A673 (cell line): ENCODE data around the gene PPARG. TPM values are rescaled to one million over a fixed set of nuclear protein-coding genes. Genes with fewer than 3 reads are reported as not detected.

Experiments
- BruUV-seq: library from RNA; stranded (reverse); fragments of 400-500 nt; replicated peaks from 2 replicates; lab custom pipeline; 2021; lab: Mats Ljungman, UMichigan
- CTCF ChIA-PET: fragments of 300-600 bp; sonication (Branson Sonifier 250); formaldehyde crosslinking; loops from one replicate; lab custom pipeline; 2022; ENCODE audit warnings: antibody characterized with exemption; lab: Charles Lee
- POLR2A ChIA-PET: fragments of 300-600 bp; sonication (Branson Sonifier 250); formaldehyde crosslinking; loops from one replicate; lab custom pipeline; 2022; ENCODE audit warnings: antibody characterized with exemption; ENCODE audit not compliant: low non-redundant PET; lab: Charles Lee
- DNase-seq: peaks from one replicate; pipeline ENCODE4 v3.0.0-alpha.2; 2015; ENCODE audit warnings: low spot score
- H3K27ac ChIP-seq: fragments of 200-600 bp; sonication (generic); 2 replicates; pipeline ENCODE4 v1.5.1; 2016; ENCODE audit warnings: mixed run types, low read depth, mild to moderate bottlenecking, mixed read lengths, antibody characterized with exemption, low read length; ENCODE audit not compliant: poor library complexity, severe bottlenecking
- H3K27me3 ChIP-seq: fragments of 200-600 bp; sonication (generic); replicated peaks from 2 replicates; pipeline ENCODE4 v1.6.1; 2017; ENCODE audit warnings: mixed run types, low read depth, mild to moderate bottlenecking, mixed read lengths, antibody characterized with exemption, low read length; ENCODE audit not compliant: insufficient read depth, poor library complexity
- H3K36me3 ChIP-seq: fragments of 200-600 bp; sonication (generic); 2 replicates; pipeline ENCODE4 v1.6.1; 2016; ENCODE audit warnings: mixed run types, mild to moderate bottlenecking, mixed read lengths, antibody characterized with exemption, low read length; ENCODE audit not compliant: insufficient read depth, poor library complexity, severe bottlenecking
- H3K4me1 ChIP-seq: fragments of 200-600 bp; sonication (generic); 2 replicates; pipeline ENCODE4 v1.6.1; 2017; ENCODE audit warnings: mixed run types, mild to moderate bottlenecking, mixed read lengths, antibody characterized with exemption, low read length; ENCODE audit not compliant: insufficient read depth, poor library complexity, severe bottlenecking
- H3K4me3 ChIP-seq: fragments of 200-600 bp; sonication (generic); 2 replicates; pipeline ENCODE4 v1.5.1; 2016; ENCODE audit warnings: low read depth, mixed run types, mild to moderate bottlenecking, mixed read lengths, low read length; ENCODE audit not compliant: poor library complexity, severe bottlenecking
- H3K9me3 ChIP-seq: fragments of 200-600 bp; sonication (generic); 2 replicates; pipeline ENCODE4 v1.6.1; 2016; ENCODE audit warnings: mixed run types, low read depth, mild to moderate bottlenecking, mixed read lengths, antibody characterized with exemption, low read length; ENCODE audit not compliant: poor library complexity, severe bottlenecking
- CTCF ChIP-seq: fragments of 300-800, 200-600 bp; sonication (generic); conservative IDR thresholded peaks from 2 replicates; pipeline ENCODE4 v1.5.1; 2017; ENCODE audit warnings: low read depth, mild to moderate bottlenecking, antibody characterized with exemption, low read length, moderate library complexity, mixed read lengths
- EZH2 ChIP-seq: fragments of 200-600 bp; sonication (generic); IDR thresholded peaks from 2 replicates; pipeline ENCODE4 v1.6.1; 2017; ENCODE audit warnings: borderline replicate concordance, low read depth, mild to moderate bottlenecking, mixed read lengths, antibody characterized with exemption, low read length; ENCODE audit not compliant: poor library complexity, severe bottlenecking
- intact Hi-C: fragments of 100-400 bp; cut with micrococcal nuclease; formaldehyde crosslinking; loops from one replicate; pipeline ENCODE4 v1.10.0; 2022; ENCODE audit not compliant: unreplicated experiment
- total RNA-seq: library from RNA; stranded (reverse); gene quantifications from 2 replicates; pipeline ENCODE4 v1.2.3, GENCODE V29; 2021

The PPARG gene
- total RNA-seq, 1 experiment from 2014 or later = 0.62 TPM

GRCh38 chr3:12379640-12380429, 91.0 kb downstream of the PPARG start:
- TF ChIP-seq EZH2 (no peak), CTCF (no peak)
- no peak overlapping the region for H3K27ac ChIP-seq
- no peak for DNase-seq
- intact Hi-C loops = no loop called here
- H3K4me3 ChIP-seq = no peak overlapping the region
- peaks cover 17% of the 10 kb centered on the region for H3K4me1 ChIP-seq
- BruUV-seq = no TSS peak
- no peaks in the 10 kb centered on the region for H3K9me3 ChIP-seq
- ChIA-PET CTCF (no interaction called here), POLR2A (no interaction called here)
- no peaks in the 10 kb centered on the region for H3K36me3 ChIP-seq
- peaks cover 8% of the 10 kb centered on the region for H3K27me3 ChIP-seq

GRCh38 chr3:12380461-12380860, 91.6 kb downstream of the PPARG start:
- Histone ChIP-seq H3K27ac (no peak overlapping the region), H3K9me3 (no peaks in the 10 kb centered on the region), H3K27me3 (peaks cover 12% of the 10 kb centered on the region), H3K4me3 (no peak overlapping the region), H3K36me3 (no peaks in the 10 kb centered on the region), H3K4me1 (peaks cover 17% of the 10 kb centered on the region)
- intact Hi-C loops = no loop called here
- no peak for DNase-seq
- TF ChIP-seq EZH2 (no peak), CTCF (no peak)
- BruUV-seq = no TSS peak
- ChIA-PET CTCF (no interaction called here), POLR2A (no interaction called here)

GRCh38 chr3:12381199-12381598, 92.3 kb downstream of the PPARG start:
- no peak for DNase-seq
- Histone ChIP-seq H3K27me3 (peaks cover 15% of the 10 kb centered on the region), H3K36me3 (no peaks in the 10 kb centered on the region), H3K4me1 (peaks cover 17% of the 10 kb centered on the region), H3K9me3 (no peaks in the 10 kb centered on the region), H3K4me3 (no peak overlapping the region), H3K27ac (no peak overlapping the region)
- POLR2A ChIA-PET = no interaction called here
- intact Hi-C loops = no loop called here
- no TSS peak for BruUV-seq
- CTCF ChIA-PET = no interaction called here
- no peak for TF ChIP-seq EZH2
- no peak for TF ChIP-seq CTCF
